Breast epithelium (tissue), 3 donors: ENCODE data around the gene BCL2L11.

ENCODE experiments used
- POLR2A ChIP-seq: fragments of 450-650 bp; IDR thresholded peaks from one replicate; pipeline ENCODE4 v1.6.1; 2016; ENCODE audit warnings: antibody characterized with exemption, mild to moderate bottlenecking, moderate library complexity
- TF ChIP-seq, protein P1 (sequence below), 3 donors: fragments of 450-650 bp; IDR thresholded peaks; one replicate each; pipeline ENCODE4 v1.5.1; 2016 to 2017; ENCODE audit warnings: antibody characterized with exemption in 3 of 3, mild to moderate bottlenecking in 3 of 3, moderate library complexity in 3 of 3

DNA sequence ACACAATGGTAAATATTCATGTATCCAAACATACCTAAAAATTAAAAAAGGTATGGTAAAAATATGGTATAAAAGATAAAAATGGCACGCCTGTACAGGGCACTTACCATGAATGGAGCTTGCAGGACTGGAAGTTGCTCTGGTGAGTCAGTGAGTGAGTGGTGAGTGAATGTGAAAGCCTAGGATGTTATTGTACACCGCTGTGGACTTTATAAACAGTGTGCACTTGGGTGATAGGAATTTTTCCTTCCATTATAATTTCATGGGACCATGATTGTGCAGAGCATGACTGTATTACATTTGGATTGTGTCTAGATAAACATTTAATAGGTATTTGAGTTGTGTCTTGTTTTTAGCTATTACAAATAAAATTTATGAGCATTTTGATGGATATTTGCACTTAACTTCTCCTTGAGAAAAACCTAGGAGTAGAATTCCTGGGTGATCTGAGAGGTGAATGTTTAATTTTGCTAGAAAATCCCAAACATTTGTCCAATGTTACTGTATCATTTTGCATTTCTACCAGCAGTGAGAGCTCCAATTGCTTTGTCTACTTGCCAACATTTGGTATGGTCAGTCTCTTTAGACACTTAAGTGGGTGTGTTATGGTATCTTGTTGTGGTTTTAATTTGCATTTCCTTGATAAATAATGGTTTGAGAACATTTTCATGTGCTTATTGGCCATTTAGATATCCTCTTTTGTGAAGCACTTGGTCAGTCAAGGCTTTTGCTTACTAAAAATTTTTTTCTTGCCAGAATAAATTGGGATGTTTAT is 81.7 kb downstream of the BCL2L11 start:
- TF ChIP-seq, protein P1, sequence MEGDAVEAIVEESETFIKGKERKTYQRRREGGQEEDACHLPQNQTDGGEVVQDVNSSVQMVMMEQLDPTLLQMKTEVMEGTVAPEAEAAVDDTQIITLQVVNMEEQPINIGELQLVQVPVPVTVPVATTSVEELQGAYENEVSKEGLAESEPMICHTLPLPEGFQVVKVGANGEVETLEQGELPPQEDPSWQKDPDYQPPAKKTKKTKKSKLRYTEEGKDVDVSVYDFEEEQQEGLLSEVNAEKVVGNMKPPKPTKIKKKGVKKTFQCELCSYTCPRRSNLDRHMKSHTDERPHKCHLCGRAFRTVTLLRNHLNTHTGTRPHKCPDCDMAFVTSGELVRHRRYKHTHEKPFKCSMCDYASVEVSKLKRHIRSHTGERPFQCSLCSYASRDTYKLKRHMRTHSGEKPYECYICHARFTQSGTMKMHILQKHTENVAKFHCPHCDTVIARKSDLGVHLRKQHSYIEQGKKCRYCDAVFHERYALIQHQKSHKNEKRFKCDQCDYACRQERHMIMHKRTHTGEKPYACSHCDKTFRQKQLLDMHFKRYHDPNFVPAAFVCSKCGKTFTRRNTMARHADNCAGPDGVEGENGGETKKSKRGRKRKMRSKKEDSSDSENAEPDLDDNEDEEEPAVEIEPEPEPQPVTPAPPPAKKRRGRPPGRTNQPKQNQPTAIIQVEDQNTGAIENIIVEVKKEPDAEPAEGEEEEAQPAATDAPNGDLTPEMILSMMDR (IDR thresholded peaks at IDR 0.05), result no peak
- no peak for TF ChIP-seq POLR2A
